HG03442 (cell line): ENCODE measurements around the gene KIZ.
"Not testable (repeated sequence)": the region's sequence is repeated elsewhere in the genome, so short reads cannot be mapped to it uniquely, and the experiment has no call there.

Experiments
- ATAC-seq: cut with Tn5 transposase; IDR thresholded peaks from one replicate; pipeline ENCODE4 v1.9.1; 2021; ENCODE audit warnings: mild to moderate bottlenecking, moderate library complexity; ENCODE audit not compliant: unreplicated experiment

The KIZ gene

DNA sequence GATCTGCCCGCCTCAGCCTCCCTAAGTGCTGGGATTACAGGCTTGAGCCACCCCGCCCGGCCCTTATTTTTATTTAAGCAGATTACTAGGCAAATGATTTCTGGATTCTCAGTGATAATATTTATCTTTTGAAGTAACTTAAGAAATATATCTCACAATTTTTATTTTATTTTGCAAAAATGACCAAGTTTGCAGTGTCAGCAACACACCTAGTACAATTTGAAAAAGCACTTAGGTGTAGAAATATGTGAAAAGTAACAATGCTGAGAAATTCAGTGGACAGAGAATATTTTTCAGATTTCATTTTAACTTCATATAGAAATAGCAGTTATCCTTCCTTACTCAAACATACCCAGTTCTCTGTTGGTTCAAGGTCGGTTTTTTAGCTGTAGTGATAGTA lies 98.3 kb downstream of the KIZ start:
- no peak for ATAC-seq

DNA sequence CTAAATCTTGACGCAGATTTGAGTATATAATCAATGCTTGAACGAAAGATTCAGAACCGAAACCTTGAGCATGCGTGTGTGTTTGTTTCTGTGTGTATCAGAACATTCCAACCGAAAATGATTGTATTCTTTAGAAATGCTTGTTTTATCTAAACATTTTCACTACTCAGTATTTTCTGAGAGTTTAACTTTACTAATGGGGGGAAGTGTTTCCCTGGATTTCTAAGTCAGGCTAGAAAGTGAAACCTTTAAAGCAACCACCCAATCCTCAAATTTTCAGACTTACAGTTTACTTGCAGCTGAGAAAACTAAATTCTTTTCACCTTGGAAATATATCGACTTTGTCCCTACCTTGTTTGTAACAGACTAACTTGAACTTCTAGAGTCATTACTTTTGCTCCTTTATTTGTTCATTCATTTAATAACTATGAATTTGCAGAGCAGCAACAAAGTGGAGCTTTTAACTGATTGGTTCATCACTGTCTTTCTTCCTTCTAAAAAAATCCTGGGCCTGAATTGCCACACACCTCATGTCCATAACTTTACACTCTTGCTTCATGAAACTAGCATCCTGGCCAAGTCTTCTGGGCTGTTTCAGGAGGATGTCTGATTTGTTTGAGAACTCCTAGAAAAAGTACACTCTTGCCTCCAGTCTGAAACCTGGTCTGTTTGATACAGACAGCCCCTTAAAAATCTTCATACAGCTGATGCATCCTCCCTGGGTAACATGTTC lies 99.5 kb downstream of the KIZ start:
- ATAC-seq = no peak

DNA sequence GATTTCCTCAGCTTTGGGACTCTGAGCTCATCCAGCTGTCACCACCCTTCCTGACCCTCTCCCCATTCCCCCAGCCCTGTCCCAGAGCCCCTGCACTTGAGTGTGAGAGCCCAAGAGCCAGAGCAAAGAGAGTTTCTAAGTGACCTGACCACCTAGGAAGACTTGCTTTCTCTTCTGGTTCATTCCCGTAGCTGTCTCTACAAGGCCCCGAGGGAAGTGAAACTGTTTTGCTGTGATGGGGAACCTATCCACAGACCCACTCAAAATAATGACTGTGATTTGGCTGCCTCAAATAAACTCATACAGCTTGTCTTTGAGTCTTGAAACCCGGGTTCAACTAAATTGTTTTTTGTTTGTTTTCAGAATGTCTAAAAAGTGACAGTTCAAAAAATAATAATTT lies 102.6 kb downstream of the KIZ start:
- peak; percentile 85 for ATAC-seq

DNA sequence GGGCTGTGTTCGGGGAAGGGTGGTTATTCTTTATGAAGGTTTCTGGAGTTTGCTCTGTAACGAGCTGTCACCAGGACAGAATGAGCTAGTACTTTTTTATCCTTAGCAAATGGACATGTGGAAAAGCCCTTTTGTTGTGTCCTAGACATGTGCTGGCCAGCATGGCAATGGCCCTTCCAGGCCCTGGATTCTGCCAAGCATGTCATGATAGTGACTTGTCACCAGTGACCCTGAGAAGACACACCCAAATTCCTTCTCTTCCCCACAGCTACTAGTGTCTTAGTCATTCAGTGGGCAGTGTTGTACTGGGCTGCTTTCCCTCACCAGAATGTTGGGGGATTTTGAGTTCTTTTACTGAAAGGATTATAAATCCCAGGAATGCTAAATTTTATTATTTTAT lies 103.3 kb downstream of the KIZ start:
- ATAC-seq = no peak

DNA sequence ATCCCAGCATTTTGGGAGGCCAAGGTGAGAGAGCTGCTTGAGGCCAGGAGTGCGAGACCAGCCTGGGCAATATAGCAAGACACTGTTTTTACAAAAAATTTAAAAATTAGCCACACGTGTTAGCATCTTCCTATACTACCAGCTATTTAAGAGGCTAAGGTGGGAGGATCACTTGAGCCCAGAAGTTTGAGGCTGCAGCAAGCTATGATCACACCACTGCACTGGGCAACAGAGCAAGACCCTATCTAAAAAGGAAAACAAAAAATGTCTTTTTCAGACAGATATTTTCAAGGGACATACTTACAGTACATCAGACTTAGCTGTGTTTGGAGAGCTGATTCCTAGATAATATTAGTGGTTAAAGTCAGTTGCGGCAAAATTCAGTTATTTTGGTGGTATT lies 104.3 kb downstream of the KIZ start:
- ATAC-seq = no peak

DNA sequence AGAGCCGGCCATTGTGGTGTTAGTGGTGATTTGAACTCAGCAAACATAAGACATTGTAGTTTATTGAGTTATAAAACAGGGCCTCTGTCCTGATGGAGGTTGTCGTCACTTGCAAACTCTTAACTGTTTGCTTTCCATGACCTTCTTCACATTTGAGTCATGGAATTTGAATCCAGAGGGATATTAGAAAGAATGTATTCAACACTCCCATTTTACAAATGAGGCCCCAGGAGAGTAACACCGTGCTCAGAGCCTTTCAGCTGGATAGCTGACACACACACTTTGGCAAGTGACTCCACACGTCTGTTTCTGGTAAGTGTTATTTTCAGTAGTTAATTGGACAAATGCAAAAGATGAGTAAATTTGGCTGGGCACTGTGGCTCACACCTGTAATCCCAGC lies 104.8 kb downstream of the KIZ start:
- ATAC-seq = no peak

DNA sequence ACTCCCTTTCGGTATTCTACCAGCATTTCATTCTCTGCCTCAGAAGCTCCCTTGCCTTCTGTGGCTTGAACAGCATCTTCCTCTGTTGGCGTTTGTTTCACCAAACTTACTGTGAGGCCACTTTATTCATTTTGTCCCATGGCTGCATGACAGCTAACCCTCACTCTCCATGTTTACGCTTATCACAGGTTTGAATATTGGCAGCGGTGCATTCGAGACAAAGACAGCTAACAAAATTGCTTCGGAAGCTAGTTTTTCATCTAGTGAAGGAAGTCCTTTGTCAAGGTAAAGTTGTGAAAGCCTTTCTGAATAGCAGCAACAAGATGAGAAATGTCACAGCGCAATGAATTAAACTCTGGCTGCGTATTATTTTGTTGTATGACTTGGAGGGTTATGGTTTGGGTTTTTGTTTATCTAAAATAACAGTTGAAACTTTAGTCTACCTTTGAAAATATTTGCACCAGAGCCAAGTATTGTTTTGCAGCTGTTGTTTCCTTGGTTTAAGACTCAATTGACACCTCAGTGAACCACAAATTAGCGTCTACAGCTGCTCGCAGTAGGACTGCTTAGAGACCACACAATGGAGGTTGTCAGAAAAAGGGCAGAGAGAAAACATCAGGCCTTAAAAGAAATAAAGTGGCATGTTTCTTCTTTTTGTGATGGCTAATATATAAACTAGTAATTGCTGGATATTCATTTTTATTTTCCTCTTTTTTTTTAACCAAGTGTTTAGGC lies 106.8 kb downstream of the KIZ start:
- ATAC-seq = no peak

DNA sequence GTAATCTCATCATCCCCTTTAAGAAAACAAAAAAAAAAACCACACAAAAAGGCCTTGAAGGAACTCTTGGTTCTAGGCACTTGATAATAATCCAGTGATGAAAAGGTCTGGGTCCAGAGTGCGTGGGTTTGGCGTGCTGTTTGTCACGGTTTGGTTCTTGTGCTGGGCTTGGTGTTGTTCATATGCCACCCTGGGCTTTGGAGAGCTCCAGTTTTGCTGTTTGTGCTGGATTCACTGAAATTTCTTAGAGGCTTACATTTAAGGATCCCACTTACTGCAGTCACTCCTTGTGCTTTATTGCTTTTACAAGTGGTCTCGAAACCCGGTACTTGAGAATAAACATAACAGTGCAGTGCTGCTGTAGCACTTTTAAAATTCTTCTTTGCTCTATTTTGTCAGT lies 108.4 kb downstream of the KIZ start:
- ATAC-seq = no peak

DNA sequence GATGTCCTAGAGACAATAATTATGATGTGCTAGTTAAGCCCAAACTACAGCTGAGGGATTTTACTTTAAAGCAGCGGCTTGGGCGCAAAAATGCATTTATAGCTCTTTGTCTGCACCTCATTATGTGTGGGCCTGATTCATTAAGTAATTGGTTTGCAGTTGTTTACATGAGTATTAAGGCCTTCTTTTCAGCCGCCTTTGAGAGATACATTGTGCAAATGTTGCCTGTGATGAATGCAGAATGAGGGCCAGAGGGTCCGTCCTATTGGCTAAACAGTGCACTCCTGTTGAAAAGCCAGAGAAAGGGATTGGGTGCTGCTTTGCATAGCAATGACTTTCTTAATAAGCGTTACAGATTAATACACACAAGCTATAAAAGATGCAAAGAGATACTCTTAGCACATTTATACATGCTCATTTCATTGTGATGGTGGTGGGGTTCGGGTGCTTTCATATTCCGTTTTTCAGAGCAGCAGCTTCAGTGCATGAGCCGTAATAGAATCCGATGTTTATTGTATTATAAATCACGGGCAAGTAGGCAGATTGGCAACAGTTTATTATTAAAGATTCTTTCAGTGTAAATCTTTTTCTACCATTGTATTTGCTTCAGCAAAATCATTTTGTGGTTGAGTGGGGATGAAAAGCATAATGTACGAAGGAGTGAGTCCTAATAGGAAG lies 109.1 kb downstream of the KIZ start:
- ATAC-seq = no peak

DNA sequence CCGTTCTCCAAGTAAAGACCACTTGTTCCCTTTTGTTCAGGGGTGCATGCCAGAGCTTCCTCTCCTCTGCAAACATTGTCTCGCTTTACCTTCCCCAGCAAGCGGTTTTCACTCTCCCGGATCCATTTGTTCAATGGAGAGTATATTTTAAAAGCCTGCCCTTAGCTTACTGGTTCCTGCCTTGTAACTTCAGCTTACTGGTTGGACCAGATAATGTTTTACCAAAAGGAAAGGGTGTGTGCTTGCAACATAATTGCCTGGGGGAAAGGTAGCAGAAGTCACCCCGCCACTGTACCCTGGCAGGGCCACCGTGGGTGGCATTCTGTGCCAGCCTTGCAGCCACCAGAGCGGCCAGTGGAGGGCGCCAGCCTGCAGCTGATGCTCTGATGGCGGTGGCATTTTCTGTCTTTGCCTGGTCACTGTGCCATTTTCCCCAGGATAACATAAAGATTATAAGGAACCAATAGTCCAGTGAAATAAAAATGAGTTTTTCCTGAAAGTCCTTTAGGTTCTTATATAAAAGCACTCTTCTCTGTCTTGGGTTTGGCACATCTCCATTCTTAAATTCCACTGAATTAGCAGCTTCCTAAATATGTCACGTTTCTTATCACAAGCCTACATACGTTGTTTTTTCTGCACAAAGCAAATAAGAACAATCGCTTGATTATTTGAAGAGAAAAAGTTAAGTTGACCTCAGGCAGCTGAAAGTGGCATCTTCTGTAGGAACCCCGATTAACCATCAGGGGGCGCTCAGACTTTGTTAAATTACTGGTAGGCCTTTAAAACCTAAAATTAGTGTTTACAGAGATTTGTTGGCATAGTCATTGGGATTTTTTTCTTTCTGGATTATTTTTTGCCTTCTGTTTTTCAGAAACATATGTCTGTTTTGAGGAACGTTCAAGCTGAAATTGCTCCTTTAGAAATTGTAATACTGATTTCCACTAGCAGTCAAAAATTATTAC lies 109.9 kb downstream of the KIZ start:
- ATAC-seq = no peak

DNA sequence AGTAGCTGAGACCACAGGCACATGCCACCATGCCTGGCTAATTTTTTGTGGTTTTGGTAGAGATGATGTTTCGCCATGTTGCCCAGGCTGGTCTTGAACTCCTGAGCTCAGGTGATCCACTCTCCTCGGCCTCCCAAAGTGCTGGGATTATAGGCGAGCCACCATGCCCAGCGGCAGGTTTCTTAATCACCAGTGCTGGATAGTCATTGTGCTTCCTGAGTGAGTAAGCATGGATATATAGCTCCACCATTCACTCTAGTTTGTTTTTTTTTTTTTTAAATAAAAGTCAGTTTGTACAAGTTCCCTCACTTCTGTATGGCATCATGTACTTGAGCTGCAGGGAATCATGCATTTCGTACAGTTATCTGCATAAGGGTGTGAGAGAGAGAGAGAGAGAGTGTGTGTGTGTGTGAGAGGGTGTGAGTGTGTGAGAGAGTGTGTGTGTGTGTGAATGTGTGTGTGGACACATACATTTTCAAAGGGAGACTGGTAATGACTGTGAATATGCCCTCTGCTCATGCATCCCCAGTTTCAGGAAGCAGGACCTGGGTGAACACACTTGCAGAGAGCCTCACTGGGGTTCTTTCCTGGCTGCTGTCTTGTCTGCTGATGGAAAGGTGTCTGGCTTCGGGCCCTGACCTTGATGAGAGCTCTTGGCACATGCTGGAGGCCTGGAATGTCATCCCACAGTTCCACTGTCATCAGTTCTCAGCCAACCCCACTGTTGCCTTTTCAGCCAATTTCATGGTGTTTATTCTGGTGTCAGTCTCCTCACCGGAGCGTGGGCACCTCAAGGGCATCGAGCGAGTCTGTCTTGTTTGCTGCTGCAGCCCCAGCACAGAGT lies 112.3 kb downstream of the KIZ start:
- no peak for ATAC-seq

DNA sequence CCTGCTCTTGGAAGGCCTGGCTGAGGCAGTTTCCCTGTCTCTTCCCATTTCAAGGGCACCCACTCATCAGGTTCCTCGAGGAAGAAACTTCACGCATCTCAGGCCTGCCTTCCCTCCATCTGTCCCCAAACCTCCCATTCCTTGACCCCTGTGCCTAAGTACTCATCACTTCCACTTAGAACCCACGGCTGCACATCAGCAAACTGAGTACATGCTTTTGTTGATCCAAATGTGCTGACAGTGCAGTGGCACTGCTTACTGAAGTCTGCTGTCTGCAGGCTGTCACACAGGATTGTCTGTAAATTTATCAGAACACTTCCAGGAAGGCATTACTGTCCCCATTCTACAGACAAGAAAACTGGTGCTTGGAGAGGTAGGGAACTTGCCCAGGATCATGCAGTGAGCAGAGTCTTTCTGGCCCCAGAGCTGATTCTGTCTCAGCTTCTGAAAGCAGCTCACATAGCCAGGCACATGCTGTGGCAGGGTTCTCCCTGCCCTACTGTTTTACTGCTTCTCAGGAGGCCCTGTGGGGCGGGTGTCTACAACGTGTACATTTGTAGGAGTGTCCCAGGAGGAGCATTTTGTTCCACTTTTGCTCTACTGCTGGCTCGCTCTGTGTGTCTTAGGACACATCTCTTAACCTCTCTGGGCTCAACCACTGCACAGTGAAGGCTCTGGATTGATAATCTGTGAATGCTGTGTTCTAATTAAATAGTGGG lies 113.1 kb downstream of the KIZ start:
- ATAC-seq = no peak

DNA sequence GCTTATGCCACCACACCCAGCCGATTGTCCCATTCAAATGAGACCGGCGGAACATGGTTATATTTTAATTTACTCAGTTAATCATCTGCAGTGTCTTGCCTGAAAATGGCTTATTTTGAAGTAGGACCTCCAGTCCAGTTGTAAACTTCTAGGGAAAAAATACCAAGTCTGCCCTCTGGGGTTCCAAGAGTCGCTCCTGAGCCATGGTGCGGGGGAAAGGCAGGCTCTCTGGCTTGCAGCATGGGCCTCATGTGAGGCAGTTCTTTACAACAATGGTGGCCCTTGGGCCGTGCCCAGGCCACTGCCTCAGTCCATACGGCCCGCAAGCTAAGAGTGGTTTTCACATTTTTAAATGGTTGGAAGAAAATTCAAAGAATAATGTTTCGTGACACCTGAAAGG lies 114.5 kb downstream of the KIZ start:
- ATAC-seq = no peak

DNA sequence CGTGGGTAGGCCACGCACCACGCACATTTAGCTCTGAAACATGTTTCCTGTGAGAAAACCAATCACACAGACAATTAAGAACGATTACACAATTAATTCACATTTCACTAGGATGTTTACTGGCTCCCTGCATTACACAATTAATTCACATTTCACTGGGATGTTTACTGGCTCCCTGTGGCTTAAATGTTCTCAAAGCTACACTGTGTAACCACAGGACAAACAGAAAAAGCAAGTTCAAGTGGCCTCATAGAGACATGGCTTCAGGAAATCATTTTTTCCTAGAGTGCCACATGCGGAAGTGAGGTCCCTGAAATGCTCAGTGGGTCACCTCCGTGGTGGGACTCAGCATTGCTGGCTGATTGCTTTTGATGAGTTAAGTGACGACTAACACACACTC lies 115.5 kb downstream of the KIZ start:
- ATAC-seq = no peak

DNA sequence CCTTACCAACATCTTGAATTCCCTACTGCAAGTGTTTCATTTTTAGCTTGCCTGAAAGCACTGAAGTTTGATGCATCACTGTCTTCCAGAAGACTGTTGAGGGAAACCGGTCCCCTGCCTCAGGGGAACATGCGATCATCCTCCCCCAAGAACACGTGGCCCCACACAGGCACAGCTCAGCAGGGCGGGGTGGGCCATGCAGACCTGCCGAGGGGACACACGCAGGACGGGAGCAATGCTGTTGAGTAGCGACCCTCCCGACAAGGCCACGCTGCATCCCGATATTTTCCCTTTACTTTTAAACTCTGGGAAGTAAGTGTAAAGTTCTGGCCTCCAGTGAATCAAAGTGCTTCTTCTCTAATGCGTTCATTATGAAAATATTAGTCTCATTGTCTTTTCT lies 117.9 kb downstream of the KIZ start:
- ATAC-seq = no peak

DNA sequence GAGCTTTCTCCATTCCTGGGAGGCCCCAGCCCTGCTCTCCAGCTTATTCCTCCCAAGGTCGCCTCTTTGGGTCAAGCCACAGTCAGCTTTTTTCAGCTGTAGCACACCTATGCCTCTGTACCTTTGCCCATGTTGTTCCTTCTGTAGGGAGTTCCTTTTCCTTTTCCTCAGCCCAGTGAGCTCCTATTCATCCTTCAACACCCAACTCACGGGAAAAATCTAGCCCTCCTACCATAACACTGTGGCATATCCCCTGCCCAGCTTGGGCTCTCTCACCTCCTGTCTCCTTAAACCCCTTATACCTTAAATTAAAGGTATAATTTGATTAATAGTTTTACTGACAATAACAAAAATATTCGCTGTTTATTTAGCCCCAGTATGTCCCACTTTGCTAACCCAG lies 118.9 kb downstream of the KIZ start:
- no peak for ATAC-seq

DNA sequence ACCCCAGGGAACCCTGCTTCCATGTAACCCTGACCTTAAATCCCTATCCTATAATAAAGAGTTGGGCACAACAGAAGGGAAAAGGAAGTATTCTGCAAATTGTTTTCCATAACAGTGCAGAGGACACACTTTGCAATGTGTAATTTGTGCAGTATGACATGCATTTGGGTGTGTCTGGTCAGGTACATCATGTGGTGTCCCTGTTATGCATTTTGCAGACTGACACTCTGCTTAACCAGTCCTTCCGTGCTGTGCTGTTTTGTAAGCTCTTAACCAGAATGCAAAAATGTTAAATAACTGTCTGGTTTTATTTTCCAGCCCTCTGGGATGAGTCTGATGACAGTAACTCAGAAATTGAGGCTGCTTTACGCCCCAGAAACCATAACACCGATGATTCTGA lies 120.3 kb downstream of the KIZ start:
- no peak for ATAC-seq

DNA sequence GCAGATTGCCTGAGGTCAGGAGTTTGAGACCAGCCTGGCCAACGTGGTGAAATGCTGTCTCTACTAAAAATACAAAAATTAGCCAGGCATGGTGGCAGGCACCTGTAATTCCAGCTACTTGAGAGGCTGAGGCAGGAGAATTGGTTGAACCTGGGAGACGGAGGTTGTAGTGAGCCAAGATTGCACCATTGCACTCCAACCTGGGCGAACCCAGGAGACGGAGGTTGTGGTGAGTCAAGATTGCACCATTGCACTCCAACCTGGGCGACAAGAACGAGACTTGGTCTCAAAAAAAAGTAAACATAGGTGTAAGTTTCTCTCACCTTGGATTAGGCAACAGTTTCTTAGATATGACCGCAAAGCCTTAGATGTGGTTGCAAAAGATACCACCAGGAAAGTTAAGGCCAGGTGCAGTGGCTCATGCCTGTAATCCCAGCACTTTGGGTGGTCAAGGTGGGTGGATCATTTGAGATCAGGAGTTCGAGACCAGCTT lies 121.8 kb downstream of the KIZ start:
- not testable (repeated sequence) for ATAC-seq

DNA sequence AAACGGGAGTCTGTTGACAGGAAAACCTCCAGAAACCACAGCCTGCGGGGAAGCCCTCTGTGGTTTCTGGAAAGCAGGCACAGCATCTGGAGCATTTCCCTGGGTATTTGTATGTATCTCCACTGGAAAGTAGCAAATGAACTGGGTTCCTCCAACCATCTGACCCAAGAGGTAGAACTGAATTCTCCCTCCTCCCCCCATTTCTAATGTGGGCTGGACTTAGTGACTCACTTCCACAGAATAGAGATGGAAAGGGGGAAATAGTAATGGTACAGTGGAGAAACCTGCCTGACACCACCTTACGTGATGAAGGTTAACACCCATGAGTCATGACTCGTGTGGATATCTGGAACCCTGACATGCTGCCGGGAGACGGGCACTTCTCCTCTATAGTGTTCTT lies 125.4 kb downstream of the KIZ start:
- no peak for ATAC-seq
